Caco-2 (cell line): ENCODE measurements around the gene AKT3. TPM values are rescaled to one million over a fixed set of nuclear protein-coding genes. Genes with fewer than 3 reads are reported as not detected.

Experiments used
- BruUV-seq: library from RNA; stranded (reverse); fragments of 400-500 nt; replicated peaks from 2 replicates; lab custom pipeline; 2021; lab: Mats Ljungman, UMichigan
- CTCF ChIA-PET: fragments of 300-600 bp; sonication (Branson Sonifier 250); formaldehyde crosslinking; loops from one replicate; lab custom pipeline; 2022; ENCODE audit warnings: antibody characterized with exemption; lab: Charles Lee
- POLR2A ChIA-PET: fragments of 300-600 bp; sonication (Branson Sonifier 250); formaldehyde crosslinking; loops from one replicate; lab custom pipeline; 2022; ENCODE audit warnings: antibody characterized with exemption; lab: Charles Lee
- DNase-seq, 2 experiments: peaks; one replicate each; pipeline versions ENCODE4 v3.0.0 to v3.0.0-alpha.2; 2020 to 2022
- H3K27me3 ChIP-seq: replicated peaks from 2 replicates; pipeline ENCODE4 v1.6.0; 2011; ENCODE audit warnings: low read length; ENCODE audit not compliant: control insufficient read depth, insufficient read depth
- H3K36me3 ChIP-seq: 2 replicates; pipeline ENCODE4 v1.5.1; 2011; ENCODE audit warnings: low read length; ENCODE audit not compliant: control insufficient read depth, insufficient read depth
- H3K4me1 ChIP-seq: fragments of 250-450 bp; sonication (Bioruptor Pico); 2 replicates; pipeline ENCODE4 v1.5.1; 2020; ENCODE audit warnings: mild to moderate bottlenecking
- H3K4me3 ChIP-seq: 2 replicates; pipeline ENCODE4 v1.5.1; 2011; ENCODE audit warnings: low read depth, mild to moderate bottlenecking, control low read depth, low read length
- H3K9me3 ChIP-seq: fragments of 250-450 bp; sonication (Bioruptor Pico); 2 replicates; pipeline ENCODE4 v1.5.1; 2020; ENCODE audit warnings: mild to moderate bottlenecking, moderate library complexity
- H3K27ac Mint-ChIP-seq: one replicate; pipeline ENCODE4 v1.8.0; 2022; ENCODE audit warnings: mixed read lengths; ENCODE audit not compliant: unreplicated experiment
- H3K27me3 Mint-ChIP-seq: one replicate; pipeline ENCODE4 v1.8.0; 2022; ENCODE audit warnings: mixed read lengths; ENCODE audit not compliant: insufficient read depth, unreplicated experiment
- H3K36me3 Mint-ChIP-seq: one replicate; pipeline ENCODE4 v1.8.0; 2022; ENCODE audit warnings: mild to moderate bottlenecking, mixed read lengths; ENCODE audit not compliant: insufficient read depth, unreplicated experiment
- H3K4me1 Mint-ChIP-seq: one replicate; pipeline ENCODE4 v1.8.0; 2022; ENCODE audit warnings: low read depth, mixed read lengths; ENCODE audit not compliant: unreplicated experiment
- H3K4me3 Mint-ChIP-seq: one replicate; pipeline ENCODE4 v1.8.0; 2022; ENCODE audit warnings: mild to moderate bottlenecking, moderate library complexity, mixed read lengths; ENCODE audit not compliant: unreplicated experiment
- H3K9me3 Mint-ChIP-seq: one replicate; pipeline ENCODE4 v1.8.0; 2022; ENCODE audit warnings: mixed read lengths; ENCODE audit not compliant: unreplicated experiment
- CTCF ChIP-seq, 2 experiments: fragments of 200-600 bp in 1 of 2; IDR thresholded peaks; 1 replicate in 1 of 2; 2 replicates in 1 of 2; pipeline versions ENCODE4 v1.5.1 to v1.8.0; 2011 to 2022; ENCODE audit warnings: antibody characterized with exemption in 1 of 2, control low read depth in 1 of 2, inconsistent platforms in 1 of 2, low read depth in 1 of 2, low read length in 1 of 2, mild to moderate bottlenecking in 1 of 2, moderate library complexity in 1 of 2; ENCODE audit not compliant: insufficient read depth in 1 of 2, severe bottlenecking in 1 of 2, unreplicated experiment in 1 of 2
- intact Hi-C: fragments of 100-400 bp; cut with micrococcal nuclease; formaldehyde crosslinking; loops from one replicate; pipeline ENCODE4 v1.10.0; 2022; ENCODE audit not compliant: unreplicated experiment
- total RNA-seq: library from RNA; stranded (reverse); gene quantifications from 2 replicates; pipeline ENCODE4 v1.2.3, GENCODE V29; 2022

AKT3 gene
- total RNA-seq, 1 experiment from 2014 or later: 3.7 TPM

GRCh38 chr1:243693800-243694199 is 156.2 kb downstream of the AKT3 start:
- no TSS peak for BruUV-seq
- no peaks in the 10 kb centered on the region for H3K9me3 Mint-ChIP-seq
- no peak overlapping the region for H3K4me3 Mint-ChIP-seq
- H3K9me3 ChIP-seq: no peaks in the 10 kb centered on the region
- no peaks in the 10 kb centered on the region for H3K4me1 ChIP-seq
- H3K27ac Mint-ChIP-seq: no peak overlapping the region
- no peak for TF ChIP-seq CTCF (IDR thresholded peaks at IDR 0.05; ENCODE audit: insufficient read depth in 1 of 2, low read depth in 1 of 2, low read length in 1 of 2, severe bottlenecking in 1 of 2, unreplicated experiment in 1 of 2)
- H3K4me3 ChIP-seq: no peak overlapping the region
- POLR2A ChIA-PET: no interaction called here
- CTCF ChIA-PET: no interaction called here
- H3K36me3 Mint-ChIP-seq: no peaks in the 10 kb centered on the region
- no peaks in the 10 kb centered on the region for H3K4me1 Mint-ChIP-seq
- no peak for DNase-seq
- peaks cover 4% of the 10 kb centered on the region for H3K27me3 Mint-ChIP-seq
- H3K36me3 ChIP-seq: no peaks in the 10 kb centered on the region
- H3K27me3 ChIP-seq: no peaks in the 10 kb centered on the region
- intact Hi-C loops: no loop called here

DNA sequence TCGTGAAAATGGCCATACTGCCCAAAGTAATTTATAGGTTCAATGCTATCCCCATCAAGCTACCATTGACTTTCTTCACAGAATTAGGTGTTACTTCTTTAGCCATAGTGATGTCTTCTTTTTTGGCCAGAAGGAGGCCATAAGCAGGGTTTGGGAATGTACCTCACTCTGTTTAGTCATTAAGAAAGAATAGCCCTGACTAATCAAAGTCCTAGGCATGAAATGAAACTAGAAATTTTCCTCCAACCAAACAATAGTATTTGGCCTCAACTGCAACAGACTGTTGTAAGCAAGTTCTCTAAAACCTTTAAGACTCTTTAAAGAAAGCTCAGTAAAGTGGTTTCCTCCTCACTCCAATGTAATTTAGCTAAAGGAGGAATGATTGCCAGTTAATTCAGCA is 163.9 kb downstream of the AKT3 start:
- Histone ChIP-seq H3K36me3 (no peaks in the 10 kb centered on the region), H3K27me3 (no peaks in the 10 kb centered on the region), H3K9me3 (no peaks in the 10 kb centered on the region), H3K4me1 (no peaks in the 10 kb centered on the region), H3K4me3 (no peak overlapping the region)
- ChIA-PET POLR2A (no interaction called here), CTCF (no interaction called here)
- Mint-ChIP-seq H3K9me3 (no peaks in the 10 kb centered on the region), H3K4me3 (no peak overlapping the region), H3K27me3 (peaks cover 3% of the 10 kb centered on the region), H3K36me3 (no peaks in the 10 kb centered on the region), H3K4me1 (no peaks in the 10 kb centered on the region), H3K27ac (no peak overlapping the region)
- intact Hi-C loops: no loop called here
- TF ChIP-seq CTCF (IDR thresholded peaks at IDR 0.05; ENCODE audit: insufficient read depth in 1 of 2, low read depth in 1 of 2, low read length in 1 of 2, severe bottlenecking in 1 of 2, unreplicated experiment in 1 of 2): no peak
- no peak for DNase-seq
- no TSS peak for BruUV-seq

- Mint-ChIP-seq H3K36me3 (no peaks in the 10 kb centered on the region), H3K4me3 (no peak overlapping the region), H3K4me1 (no peaks in the 10 kb centered on the region), H3K27ac (no peak overlapping the region), H3K9me3 (no peaks in the 10 kb centered on the region), H3K27me3 (peaks cover 4% of the 10 kb centered on the region)
- Histone ChIP-seq H3K27me3 (no peaks in the 10 kb centered on the region), H3K36me3 (no peaks in the 10 kb centered on the region), H3K4me3 (no peak overlapping the region), H3K9me3 (no peaks in the 10 kb centered on the region), H3K4me1 (no peaks in the 10 kb centered on the region)
- ChIA-PET POLR2A (no interaction called here), CTCF (no interaction called here)
- BruUV-seq: no TSS peak
- no peak for TF ChIP-seq CTCF (IDR thresholded peaks at IDR 0.05; ENCODE audit: insufficient read depth in 1 of 2, low read depth in 1 of 2, low read length in 1 of 2, severe bottlenecking in 1 of 2, unreplicated experiment in 1 of 2)
- no peak for DNase-seq
- intact Hi-C loops: no loop called here
Measured at GRCh38 chr1:243680860-243681259, 169.2 kb downstream of the AKT3 start.
